Activated naive CD4-positive, alpha-beta T cell treated with anti-CD3 and anti-CD28 coated beads, Interleukin-2, amount 50 U/mL, for 24 hours (primary cell): Measurements from ENCODE around the gene GTF2F1.
"Not testable (repeated sequence)": the region's sequence is repeated elsewhere in the genome, so short reads cannot be mapped to it uniquely, and the experiment has no call there.

Experiments used
- H3K27ac Mint-ChIP-seq: one replicate; pipeline ENCODE4 v1.8.0; 2021; ENCODE audit warnings: mild to moderate bottlenecking, mixed read lengths
- H3K27me3 Mint-ChIP-seq: one replicate; pipeline ENCODE4 v1.8.0; 2021; ENCODE audit warnings: mixed read lengths
- H3K36me3 Mint-ChIP-seq: one replicate; pipeline ENCODE4 v1.8.0; 2021; ENCODE audit warnings: mixed read lengths
- H3K4me1 Mint-ChIP-seq: one replicate; pipeline ENCODE4 v1.8.0; 2021; ENCODE audit warnings: mixed read lengths
- H3K4me3 Mint-ChIP-seq: one replicate; pipeline ENCODE4 v1.8.0; 2021; ENCODE audit warnings: mild to moderate bottlenecking, mixed read lengths
- H3K9me3 Mint-ChIP-seq: one replicate; pipeline ENCODE4 v1.8.0; 2021; ENCODE audit warnings: mixed read lengths

The GTF2F1 gene

GRCh38 chr19:6393074-6393982 is at the start of gene GTF2F1:
Gene GTF2F1 (minus strand): TSS chr19:6393164. CDS start chr19:6392995, 169 bp downstream.
- H3K36me3 Mint-ChIP-seq, result peaks cover 3% of the 10 kb centered on the region
- H3K4me1 Mint-ChIP-seq, result peaks cover 19% of the 10 kb centered on the region
- peak within 1 kb of the TSS; percentile 96 for H3K4me3 Mint-ChIP-seq
- H3K27ac Mint-ChIP-seq, result peak within 1 kb of the TSS; percentile 97
- H3K9me3 Mint-ChIP-seq, result no peaks in the 10 kb centered on the region
- H3K27me3 Mint-ChIP-seq, result no peaks in the 10 kb centered on the region

GRCh38 chr19:6442087-6442688 is 49.2 kb upstream of the GTF2F1 start:
- H3K27ac Mint-ChIP-seq, result no peak overlapping the region
- H3K4me1 Mint-ChIP-seq, result no peaks in the 10 kb centered on the region
- no peaks in the 10 kb centered on the region for H3K27me3 Mint-ChIP-seq
- H3K9me3 Mint-ChIP-seq, result no peaks in the 10 kb centered on the region
- H3K4me3 Mint-ChIP-seq, result no peak overlapping the region
- peaks cover 12% of the 10 kb centered on the region for H3K36me3 Mint-ChIP-seq

GRCh38 chr19:6440905-6441304 is 47.9 kb upstream of the GTF2F1 start:
- no peaks in the 10 kb centered on the region for H3K4me1 Mint-ChIP-seq
- H3K9me3 Mint-ChIP-seq, result no peaks in the 10 kb centered on the region
- H3K27me3 Mint-ChIP-seq, result no peaks in the 10 kb centered on the region
- no peak overlapping the region for H3K4me3 Mint-ChIP-seq
- H3K36me3 Mint-ChIP-seq, result peaks cover 6% of the 10 kb centered on the region
- no peak overlapping the region for H3K27ac Mint-ChIP-seq

- no peaks in the 10 kb centered on the region for H3K27me3 Mint-ChIP-seq
- no peaks in the 10 kb centered on the region for H3K4me1 Mint-ChIP-seq
- no peaks in the 10 kb centered on the region for H3K9me3 Mint-ChIP-seq
- H3K4me3 Mint-ChIP-seq, result no peak overlapping the region
- no peak overlapping the region for H3K27ac Mint-ChIP-seq
- peaks cover 2% of the 10 kb centered on the region for H3K36me3 Mint-ChIP-seq
Measured at GRCh38 chr19:6439743-6440142, 46.8 kb upstream of the GTF2F1 start.

GRCh38 chr19:6433663-6434062 is 40.7 kb upstream of the GTF2F1 start, which contains the start of gene SLC25A41:
Gene SLC25A41 (minus strand): TSS chr19:6433763. CDS start chr19:6433693, 70 bp downstream.
- no peak within 1 kb of the TSS for H3K27ac Mint-ChIP-seq

GRCh38 chr19:6433165-6433564 is 40.2 kb upstream of the GTF2F1 start:
- Mint-ChIP-seq H3K27me3 (no peaks in the 10 kb centered on the region), H3K9me3 (no peaks in the 10 kb centered on the region), H3K27ac (no peak overlapping the region), H3K4me3 (no peak overlapping the region), H3K4me1 (peaks cover 4% of the 10 kb centered on the region), H3K36me3 (peaks cover 2% of the 10 kb centered on the region)

More at GRCh38 chr19:6433663-6434062, 40.7 kb upstream of the GTF2F1 start, which contains the start of gene SLC25A41:
- Mint-ChIP-seq H3K4me1 (peaks cover 4% of the 10 kb centered on the region), H3K9me3 (no peaks in the 10 kb centered on the region), H3K36me3 (peaks cover 2% of the 10 kb centered on the region), H3K27me3 (no peaks in the 10 kb centered on the region), H3K4me3 (no peak within 1 kb of the TSS)

GRCh38 chr19:6431891-6432290 is 38.9 kb upstream of the GTF2F1 start:
- Mint-ChIP-seq H3K36me3 (peaks cover 2% of the 10 kb centered on the region), H3K9me3 (no peaks in the 10 kb centered on the region), H3K4me3 (no peak overlapping the region), H3K27me3 (no peaks in the 10 kb centered on the region), H3K27ac (no peak overlapping the region), H3K4me1 (peaks cover 4% of the 10 kb centered on the region)

- Mint-ChIP-seq H3K27ac (no peak overlapping the region), H3K4me3 (peak overlapping the region; percentile 55)
Measured at GRCh38 chr19:6429419-6430221, 36.7 kb upstream of the GTF2F1 start.

GRCh38 chr19:6428692-6429418 is 35.9 kb upstream of the GTF2F1 start:
- H3K4me3 Mint-ChIP-seq, H3K27ac Mint-ChIP-seq, H3K9me3 Mint-ChIP-seq, H3K36me3 Mint-ChIP-seq, H3K27me3 Mint-ChIP-seq: not testable (repeated sequence)
- H3K4me1 Mint-ChIP-seq, result peaks cover 12% of the 10 kb centered on the region

More at GRCh38 chr19:6429419-6430221, 36.7 kb upstream of the GTF2F1 start:
- Mint-ChIP-seq H3K27me3 (no peaks in the 10 kb centered on the region), H3K9me3 (no peaks in the 10 kb centered on the region), H3K36me3 (peaks cover 2% of the 10 kb centered on the region), H3K4me1 (peaks cover 12% of the 10 kb centered on the region)

GRCh38 chr19:6427131-6427530 is 34.2 kb upstream of the GTF2F1 start:
- H3K36me3 Mint-ChIP-seq, result peaks cover 4% of the 10 kb centered on the region
- H3K27me3 Mint-ChIP-seq, result no peaks in the 10 kb centered on the region

GRCh38 chr19:6425732-6426620 is 33.0 kb upstream of the GTF2F1 start:
- Mint-ChIP-seq H3K36me3 (peaks cover 2% of the 10 kb centered on the region), H3K4me1 (peaks cover 35% of the 10 kb centered on the region), H3K4me3 (peak overlapping the region; percentile 65), H3K9me3 (no peaks in the 10 kb centered on the region), H3K27ac (peak overlapping the region; percentile 94), H3K27me3 (no peaks in the 10 kb centered on the region)

More at GRCh38 chr19:6427131-6427530, 34.2 kb upstream of the GTF2F1 start:
- Mint-ChIP-seq H3K9me3 (no peaks in the 10 kb centered on the region), H3K27ac (no peak overlapping the region), H3K4me3 (no peak overlapping the region), H3K4me1 (peaks cover 26% of the 10 kb centered on the region)

GRCh38 chr19:6424939-6425731 is 32.2 kb upstream of the GTF2F1 start:
- H3K4me1 Mint-ChIP-seq, result peaks cover 39% of the 10 kb centered on the region
- H3K36me3 Mint-ChIP-seq, result peaks cover 2% of the 10 kb centered on the region
- no peaks in the 10 kb centered on the region for H3K9me3 Mint-ChIP-seq
- H3K27me3 Mint-ChIP-seq, result no peaks in the 10 kb centered on the region
- peak overlapping the region; percentile 65 for H3K4me3 Mint-ChIP-seq
- H3K27ac Mint-ChIP-seq, result peak overlapping the region; percentile 94

- no peaks in the 10 kb centered on the region for H3K9me3 Mint-ChIP-seq
- peaks cover 2% of the 10 kb centered on the region for H3K36me3 Mint-ChIP-seq
- no peaks in the 10 kb centered on the region for H3K27me3 Mint-ChIP-seq
- peaks cover 35% of the 10 kb centered on the region for H3K4me1 Mint-ChIP-seq
- peak within 1 kb of the TSS; percentile 95 for H3K4me3 Mint-ChIP-seq
- peak within 1 kb of the TSS; percentile 94 for H3K27ac Mint-ChIP-seq
Measured at GRCh38 chr19:6424195-6424938, 31.4 kb upstream of the GTF2F1 start, which contains the start of gene KHSRP. Gene KHSRP (minus strand): TSS chr19:6424811. CDS start chr19:6424701, 110 bp downstream.
